Measurements from ENCODE around the gene ALDOB.

The ALDOB gene

DNA sequence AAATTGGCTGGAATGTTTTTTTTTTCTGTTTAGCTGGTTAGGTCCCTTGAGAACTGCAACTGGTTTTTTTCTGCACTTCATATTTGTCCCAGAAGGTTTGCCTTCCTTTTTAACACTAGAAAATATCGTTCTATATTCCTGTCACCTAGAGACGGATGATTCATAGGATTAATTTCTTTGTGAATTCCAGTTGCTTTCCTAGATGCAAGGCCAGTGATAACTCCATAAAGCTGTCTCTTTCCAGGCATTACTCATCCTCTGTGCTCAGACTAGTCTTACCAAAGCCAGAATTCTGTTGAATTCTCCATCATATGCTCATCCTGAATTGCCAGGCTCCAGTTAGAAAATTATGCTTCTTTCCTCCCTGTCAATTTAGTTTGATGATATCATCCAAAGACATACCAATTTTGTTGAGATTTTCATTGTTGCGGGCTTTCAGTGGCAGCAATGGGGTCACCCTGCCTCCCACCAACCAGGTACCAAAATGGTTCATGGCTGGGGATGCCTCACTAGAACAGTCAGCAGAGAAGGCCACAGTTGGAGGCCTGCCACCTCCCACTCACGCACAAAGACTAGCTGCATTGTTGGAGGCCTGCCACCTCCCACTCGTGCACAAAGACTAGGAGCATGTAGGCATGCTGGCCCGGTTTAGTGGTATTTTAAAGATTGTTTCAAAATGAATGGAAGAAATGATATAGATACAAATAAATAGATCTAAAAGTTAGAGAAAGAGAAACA is 59.3 kb downstream of the ALDOB start:
- no peak overlapping the region for H3K4me3 ChIP-seq (ENCODE audit: control insufficient read depth, low read depth, low read length)
- TF ChIP-seq, protein P1, sequence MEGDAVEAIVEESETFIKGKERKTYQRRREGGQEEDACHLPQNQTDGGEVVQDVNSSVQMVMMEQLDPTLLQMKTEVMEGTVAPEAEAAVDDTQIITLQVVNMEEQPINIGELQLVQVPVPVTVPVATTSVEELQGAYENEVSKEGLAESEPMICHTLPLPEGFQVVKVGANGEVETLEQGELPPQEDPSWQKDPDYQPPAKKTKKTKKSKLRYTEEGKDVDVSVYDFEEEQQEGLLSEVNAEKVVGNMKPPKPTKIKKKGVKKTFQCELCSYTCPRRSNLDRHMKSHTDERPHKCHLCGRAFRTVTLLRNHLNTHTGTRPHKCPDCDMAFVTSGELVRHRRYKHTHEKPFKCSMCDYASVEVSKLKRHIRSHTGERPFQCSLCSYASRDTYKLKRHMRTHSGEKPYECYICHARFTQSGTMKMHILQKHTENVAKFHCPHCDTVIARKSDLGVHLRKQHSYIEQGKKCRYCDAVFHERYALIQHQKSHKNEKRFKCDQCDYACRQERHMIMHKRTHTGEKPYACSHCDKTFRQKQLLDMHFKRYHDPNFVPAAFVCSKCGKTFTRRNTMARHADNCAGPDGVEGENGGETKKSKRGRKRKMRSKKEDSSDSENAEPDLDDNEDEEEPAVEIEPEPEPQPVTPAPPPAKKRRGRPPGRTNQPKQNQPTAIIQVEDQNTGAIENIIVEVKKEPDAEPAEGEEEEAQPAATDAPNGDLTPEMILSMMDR (IDR thresholded peaks at IDR 0.05; ENCODE audit: control insufficient read depth, insufficient read depth, low read depth, low read length, missing control alignments): no peak
- DNase-seq (ENCODE audit: low read depth): peak; percentile 86

DNA sequence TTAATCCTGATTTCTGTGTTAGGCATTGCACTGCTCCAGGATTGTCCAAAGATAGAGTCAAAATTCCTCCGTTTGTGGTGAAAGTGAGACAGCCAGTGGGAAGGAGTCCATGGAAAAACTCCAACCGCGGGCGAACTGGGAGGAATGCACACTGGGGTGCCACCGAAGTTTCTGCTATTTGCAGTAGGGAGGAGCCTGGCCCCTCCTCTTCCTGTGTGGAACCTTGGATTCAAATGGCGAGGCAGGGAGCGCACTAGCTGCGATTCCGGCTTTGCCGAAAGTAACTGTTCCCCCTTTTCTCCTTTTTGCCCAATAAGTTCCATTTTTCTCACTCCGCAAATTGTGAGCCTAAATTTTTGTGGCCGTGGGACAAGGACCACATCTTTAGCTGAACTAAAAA is 60.0 kb downstream of the ALDOB start:
- no peak for DNase-seq (ENCODE audit: low read depth)
- H3K4me3 ChIP-seq (ENCODE audit: control insufficient read depth, low read depth, low read length): no peak overlapping the region
- TF ChIP-seq, protein P1 (IDR thresholded peaks at IDR 0.05; ENCODE audit: control insufficient read depth, insufficient read depth, low read depth, low read length, missing control alignments): no peak

DNA sequence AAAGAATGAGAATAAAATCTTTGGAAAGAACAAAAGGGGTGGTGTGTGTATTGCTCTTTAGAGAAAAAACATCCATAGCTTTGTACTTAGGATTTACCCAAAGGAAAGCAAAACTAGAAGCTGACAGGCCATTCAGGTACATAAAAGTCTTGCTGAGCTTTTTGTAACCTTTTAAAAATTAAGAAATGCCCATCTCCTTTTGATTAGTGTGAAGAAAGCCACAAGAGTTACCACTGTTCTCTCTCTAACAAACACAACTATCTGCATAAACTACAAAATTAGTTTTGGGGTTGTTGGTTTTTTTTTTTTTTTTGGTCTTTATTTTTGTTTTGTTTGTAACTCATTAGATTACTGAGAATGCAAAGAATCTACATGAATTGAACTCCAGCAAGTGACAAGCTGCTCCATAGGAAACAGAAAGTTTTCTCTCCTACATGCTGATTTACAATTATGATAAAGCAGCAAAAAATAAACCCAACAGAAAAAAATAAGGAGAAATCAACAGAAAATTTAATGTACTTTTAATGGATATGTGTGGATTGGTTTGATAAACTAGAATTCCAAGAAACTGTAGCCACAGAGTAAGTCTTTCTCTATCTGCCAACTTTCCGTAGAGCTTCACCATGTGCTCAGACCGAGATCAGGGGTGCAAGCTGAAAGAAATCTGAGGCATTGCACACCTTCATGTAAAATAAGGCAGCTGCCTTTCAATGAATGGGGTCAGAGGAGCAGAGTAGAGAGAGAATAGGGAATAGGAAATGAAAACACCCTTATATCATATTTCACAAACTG is 63.1 kb downstream of the ALDOB start:
- TF ChIP-seq, protein P1 (IDR thresholded peaks at IDR 0.05; ENCODE audit: control insufficient read depth, insufficient read depth, low read depth, low read length, missing control alignments): no peak
- no peak for DNase-seq (ENCODE audit: low read depth)
- H3K4me3 ChIP-seq (ENCODE audit: control insufficient read depth, low read depth, low read length): no peak overlapping the region

DNA sequence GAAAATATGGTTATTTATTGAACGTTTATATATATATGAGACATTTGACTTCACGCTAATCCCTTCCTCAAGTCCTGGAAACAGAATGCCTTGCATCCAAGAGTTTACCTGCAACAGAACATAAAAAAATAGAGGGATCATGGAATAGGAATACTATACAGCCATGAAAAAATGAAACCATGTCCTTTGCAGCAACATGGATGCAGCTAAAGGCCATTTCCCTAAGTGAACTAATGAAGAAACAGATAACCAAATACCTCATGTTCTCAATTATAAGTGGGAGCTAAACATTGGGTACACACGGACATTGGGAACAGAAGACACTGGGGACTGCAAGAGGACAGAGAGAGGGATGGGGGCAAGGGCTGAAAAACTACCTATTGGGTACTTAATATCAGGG is 63.8 kb downstream of the ALDOB start:
- no peak for DNase-seq (ENCODE audit: low read depth)
- TF ChIP-seq, protein P1 (IDR thresholded peaks at IDR 0.05; ENCODE audit: control insufficient read depth, insufficient read depth, low read depth, low read length, missing control alignments): no peak
- H3K4me3 ChIP-seq (ENCODE audit: control insufficient read depth, low read depth, low read length): no peak overlapping the region
